SK-N-MC (cell line): ENCODE data around the gene IRF9.

Experiments
- EZH2 ChIP-seq: fragments of 200-600 bp; sonication (generic); IDR thresholded peaks from one replicate; pipeline ENCODE4 v1.6.1; 2017; ENCODE audit warnings: antibody characterized with exemption
- FOXP2 ChIP-seq: optimal IDR thresholded peaks from 2 replicates; pipeline ENCODE3; 2011; ENCODE audit warnings: mild to moderate bottlenecking, moderate library complexity; ENCODE audit not compliant: insufficient read depth; ENCODE audit errors: extremely low read length, control extremely low read depth
- POLR2AphosphoS5 ChIP-seq: IDR thresholded peaks from 2 replicates; pipeline ENCODE4 v1.6.1; 2012; ENCODE audit warnings: mild to moderate bottlenecking, low read depth, low read length, borderline replicate concordance

DNA sequence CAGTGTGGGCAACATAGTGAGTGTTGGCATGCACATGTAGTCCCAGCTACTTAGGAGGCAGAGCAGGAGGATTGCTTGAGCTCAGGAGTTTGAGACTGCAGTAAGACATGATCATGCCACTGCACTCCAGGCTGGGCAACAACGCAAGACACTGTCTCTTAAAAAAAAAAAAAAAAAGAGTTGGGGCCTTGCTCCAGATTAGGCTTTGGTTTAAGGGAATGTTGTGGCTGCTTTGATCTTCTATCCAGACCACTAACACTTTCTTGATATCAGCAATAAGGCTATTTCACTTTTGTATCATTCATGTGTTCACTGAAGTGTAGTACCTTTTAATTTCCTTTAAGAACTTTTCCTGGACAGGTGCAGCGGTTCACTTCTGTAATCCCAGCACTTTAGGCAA, 33.4 kb upstream of the IRF9 start:
- TF ChIP-seq POLR2AphosphoS5 (no peak), FOXP2 (no peak), EZH2 (no peak)
